SK-N-SH treated with all-trans-retinoic acid at 6 μM for 48 hours (cell line): ENCODE measurements around the gene ARHGEF40.

Experiments used
- ATAC-seq: fragments of 200-7000 bp; cut with Tn5 transposase; 3 replicates; pipeline ENCODE4 v1.9.1; 2020; ENCODE audit warnings: mild to moderate bottlenecking, moderate library complexity
- BACH2 ChIP-seq: fragments of 250-450 bp; sonication (Bioruptor Pico); IDR thresholded peaks from 2 replicates; pipeline ENCODE4 v1.9.0; 2021; ENCODE audit warnings: mild to moderate bottlenecking, borderline replicate concordance
- CREB5 ChIP-seq: fragments of 250-450 bp; sonication (Bioruptor Pico); IDR thresholded peaks from 2 replicates; pipeline ENCODE4 v1.5.1; 2020; ENCODE audit warnings: low read depth, mild to moderate bottlenecking, moderate library complexity
- CSDC2 ChIP-seq: fragments of 250-450 bp; sonication (Bioruptor Pico); IDR thresholded peaks from 2 replicates; pipeline ENCODE4 v1.5.0; 2020; ENCODE audit warnings: mild to moderate bottlenecking, moderate library complexity
- CSRNP3 ChIP-seq: fragments of 250-450 bp; sonication (Bioruptor Pico); IDR thresholded peaks from 2 replicates; pipeline ENCODE4 v1.5.1; 2021; ENCODE audit warnings: mild to moderate bottlenecking, moderate library complexity
- ESRRG ChIP-seq: fragments of 250-450 bp; sonication (Bioruptor Pico); IDR thresholded peaks from 2 replicates; pipeline ENCODE4 v1.6.1; 2021; ENCODE audit warnings: mild to moderate bottlenecking
- GLIS3 ChIP-seq: fragments of 250-450 bp; sonication (Bioruptor Pico); IDR thresholded peaks from 2 replicates; pipeline ENCODE4 v1.5.0; 2020; ENCODE audit warnings: mild to moderate bottlenecking, moderate library complexity
- ISL1 ChIP-seq: fragments of 250-450 bp; sonication (Bioruptor Pico); IDR thresholded peaks from 2 replicates; pipeline ENCODE4 v2.1.2; 2022; ENCODE audit warnings: mild to moderate bottlenecking, moderate library complexity
- OSR1 ChIP-seq: fragments of 250-450 bp; sonication (Bioruptor Pico); IDR thresholded peaks from 2 replicates; pipeline ENCODE4 v1.8.0; 2022; ENCODE audit warnings: moderate library complexity, mild to moderate bottlenecking, inconsistent platforms
- PATZ1 ChIP-seq: fragments of 250-450 bp; sonication (Bioruptor Pico); IDR thresholded peaks from 2 replicates; pipeline ENCODE4 v1.8.0; 2020; ENCODE audit warnings: mild to moderate bottlenecking, moderate library complexity, borderline replicate concordance
- SNAI2 ChIP-seq: fragments of 250-450 bp; sonication (Bioruptor Pico); IDR thresholded peaks from 2 replicates; pipeline ENCODE4 v1.5.0; 2020; ENCODE audit warnings: mild to moderate bottlenecking, moderate library complexity
- TOX ChIP-seq: fragments of 250-450 bp; sonication (Bioruptor Pico); IDR thresholded peaks from 2 replicates; pipeline ENCODE4 v1.8.0; 2021; ENCODE audit warnings: mild to moderate bottlenecking, moderate library complexity, borderline replicate concordance
- ZC3H10 ChIP-seq: fragments of 250-450 bp; sonication (Bioruptor Pico); IDR thresholded peaks from 2 replicates; pipeline ENCODE4 v1.5.1; 2021; ENCODE audit warnings: mild to moderate bottlenecking, moderate library complexity
- ZFP30 ChIP-seq: fragments of 450-650 bp; formaldehyde crosslinking; IDR thresholded peaks from 2 replicates; pipeline ENCODE4 v1.5.0; 2022; ENCODE audit warnings: mild to moderate bottlenecking, moderate library complexity
- ZNF565 ChIP-seq: fragments of 450-650 bp; formaldehyde crosslinking; conservative IDR thresholded peaks from 2 replicates; pipeline ENCODE4 v1.5.0; 2020; ENCODE audit warnings: low read depth, mild to moderate bottlenecking, moderate library complexity
- ZNF8 ChIP-seq: fragments of 450-650 bp; formaldehyde crosslinking; IDR thresholded peaks from 2 replicates; pipeline ENCODE4 v1.5.0; 2020; ENCODE audit warnings: mild to moderate bottlenecking, moderate library complexity
- TF ChIP-seq, protein P1 (sequence below): fragments of 250-450 bp; sonication (Bioruptor Pico); IDR thresholded peaks from 2 replicates; pipeline ENCODE4 v1.8.0; 2021; ENCODE audit warnings: low read depth, mild to moderate bottlenecking, moderate library complexity, borderline replicate concordance

The ARHGEF40 gene

DNA sequence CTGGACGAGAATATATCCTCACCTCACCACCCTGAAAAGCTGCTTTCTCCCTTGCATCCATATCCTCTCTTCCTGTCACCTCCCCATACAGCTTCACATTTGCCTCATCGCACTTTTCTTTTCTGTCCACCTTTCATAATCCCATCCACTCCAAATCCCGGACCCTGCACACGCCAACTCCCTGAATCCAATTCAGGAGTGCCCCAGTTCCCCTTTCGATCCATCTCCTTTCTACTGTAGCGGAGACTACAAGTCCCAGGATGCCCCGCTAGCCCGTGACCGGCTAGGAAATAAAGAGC lies 33.3 kb downstream of the ARHGEF40 start:
- TF ChIP-seq TOX = no peak
- TF ChIP-seq OSR1 = no peak
- no peak for TF ChIP-seq ISL1 (CRISPR knock-in tag)
- TF ChIP-seq CSDC2 (CRISPR knock-in tag) = no peak
- no peak for ATAC-seq

GRCh38 chr14:21103710-21104447 lies 33.8 kb downstream of the ARHGEF40 start:
- ATAC-seq = peak; percentile 93
- TF ChIP-seq, protein P1, sequence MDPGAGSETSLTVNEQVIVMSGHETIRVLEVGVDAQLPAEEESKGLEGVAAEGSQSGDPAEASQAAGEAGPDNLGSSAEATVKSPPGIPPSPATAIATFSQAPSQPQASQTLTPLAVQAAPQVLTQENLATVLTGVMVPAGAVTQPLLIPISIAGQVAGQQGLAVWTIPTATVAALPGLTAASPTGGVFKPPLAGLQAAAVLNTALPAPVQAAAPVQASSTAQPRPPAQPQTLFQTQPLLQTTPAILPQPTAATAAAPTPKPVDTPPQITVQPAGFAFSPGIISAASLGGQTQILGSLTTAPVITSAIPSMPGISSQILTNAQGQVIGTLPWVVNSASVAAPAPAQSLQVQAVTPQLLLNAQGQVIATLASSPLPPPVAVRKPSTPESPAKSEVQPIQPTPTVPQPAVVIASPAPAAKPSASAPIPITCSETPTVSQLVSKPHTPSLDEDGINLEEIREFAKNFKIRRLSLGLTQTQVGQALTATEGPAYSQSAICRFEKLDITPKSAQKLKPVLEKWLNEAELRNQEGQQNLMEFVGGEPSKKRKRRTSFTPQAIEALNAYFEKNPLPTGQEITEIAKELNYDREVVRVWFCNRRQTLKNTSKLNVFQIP (CRISPR knock-in tag) = 0 out of 2 replicates have a peak, but pooled peaks have one; percentile 56
- no peak for TF ChIP-seq ZNF8 (CRISPR knock-in tag)

GRCh38 chr14:21104448-21105060 lies 34.5 kb downstream of the ARHGEF40 start:
- peak; percentile 75 for ATAC-seq
- TF ChIP-seq ZNF8 (CRISPR knock-in tag) (no peak), ESRRG (CRISPR knock-in tag) (no peak), PATZ1 (CRISPR knock-in tag) (no peak), CSDC2 (CRISPR knock-in tag) (no peak), ISL1 (CRISPR knock-in tag) (no peak), ZNF565 (CRISPR knock-in tag) (no peak), GLIS3 (no peak), CSRNP3 (CRISPR knock-in tag) (no peak), SNAI2 (CRISPR knock-in tag) (no peak)
- TF ChIP-seq, protein P1 (CRISPR knock-in tag) = no peak

DNA sequence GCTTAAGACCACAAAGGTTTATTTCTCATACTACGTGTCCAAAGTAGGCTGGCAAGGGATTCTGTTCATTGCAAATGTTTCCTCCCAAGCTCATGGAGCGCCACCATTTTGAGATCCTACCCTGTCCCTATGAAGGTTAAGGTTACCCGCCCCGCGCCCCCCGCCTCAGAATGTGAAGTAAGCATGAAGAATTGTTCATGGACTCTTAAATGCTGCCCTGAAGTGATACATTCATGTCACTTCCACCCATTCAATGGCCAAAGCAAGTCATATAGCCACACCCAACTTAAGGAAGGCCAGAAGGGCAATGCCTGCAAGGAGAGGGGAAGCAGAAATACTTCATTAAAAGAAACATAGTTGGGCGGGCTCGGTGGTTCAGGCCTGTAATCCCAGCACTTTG lies 35.0 kb downstream of the ARHGEF40 start:
- TF ChIP-seq CREB5 (CRISPR knock-in tag) = no peak
- no peak for TF ChIP-seq PATZ1 (CRISPR knock-in tag)
- no peak for TF ChIP-seq CSDC2 (CRISPR knock-in tag)
- no peak for TF ChIP-seq ZFP30
- TF ChIP-seq SNAI2 (CRISPR knock-in tag) = no peak
- no peak for TF ChIP-seq ZC3H10 (CRISPR knock-in tag)
- TF ChIP-seq ZNF565 (CRISPR knock-in tag) = no peak
- no peak for TF ChIP-seq BACH2 (CRISPR knock-in tag)
- no peak for TF ChIP-seq OSR1

More for the DNA sequence above, 35.0 kb downstream of the ARHGEF40 start:
- no peak for ATAC-seq
